Putamen (tissue), 1 donor: ENCODE data around the gene ALKBH2.

Source experiments
- DNase-seq: peaks from one replicate; pipeline ENCODE4 v3.0.0-alpha.2; 2016; ENCODE audit warnings: low spot score

ALKBH2 gene

DNA sequence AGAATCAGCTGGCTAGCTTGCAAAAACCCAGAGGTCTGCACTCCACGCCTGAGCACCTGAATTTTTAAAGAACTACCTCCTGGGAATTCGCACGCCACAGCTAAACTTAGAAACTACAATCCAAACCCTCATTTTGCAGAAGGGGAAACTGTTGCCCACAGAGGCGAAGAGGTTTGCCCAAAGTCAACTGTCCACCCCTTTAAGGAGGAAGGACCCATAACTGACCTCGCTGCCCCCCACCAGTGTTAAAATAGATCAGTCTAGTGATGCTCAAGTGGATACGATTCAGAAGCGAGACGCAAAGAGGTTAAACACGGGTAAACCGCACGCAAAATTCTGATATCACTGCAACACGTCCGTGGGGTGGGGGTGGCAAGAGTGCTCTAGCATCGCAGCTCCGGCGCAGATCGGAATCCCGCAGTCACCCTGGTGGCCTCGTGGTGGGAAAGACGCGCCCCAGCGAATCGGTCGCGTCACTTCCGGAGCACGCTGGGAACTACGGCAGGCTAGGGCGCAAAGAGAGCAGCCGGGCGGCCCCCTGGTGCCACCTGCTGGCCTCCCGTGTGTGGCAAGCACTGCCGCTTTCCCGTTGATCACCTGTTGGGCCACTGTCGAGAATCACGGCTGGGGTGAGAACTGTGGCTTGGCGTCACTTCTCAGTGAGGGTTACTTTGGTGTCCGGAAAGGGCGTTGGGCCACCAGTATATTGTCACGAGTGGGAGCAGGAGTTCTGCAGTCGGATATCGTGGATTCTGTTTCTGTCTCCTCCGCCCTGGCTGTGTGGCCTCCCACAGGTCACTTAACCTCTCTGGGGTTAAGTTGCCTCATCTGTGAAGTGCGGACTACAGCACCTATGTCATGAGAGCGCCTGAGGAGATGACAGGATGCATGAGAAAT, at the start of gene ALKBH2:
Gene ALKBH2 (minus strand): TSS at position 451 of the 897 bp plus-strand sequence. CDS start 686 bp downstream, outside the sequence.
- DNase-seq: peak; percentile 91

DNA sequence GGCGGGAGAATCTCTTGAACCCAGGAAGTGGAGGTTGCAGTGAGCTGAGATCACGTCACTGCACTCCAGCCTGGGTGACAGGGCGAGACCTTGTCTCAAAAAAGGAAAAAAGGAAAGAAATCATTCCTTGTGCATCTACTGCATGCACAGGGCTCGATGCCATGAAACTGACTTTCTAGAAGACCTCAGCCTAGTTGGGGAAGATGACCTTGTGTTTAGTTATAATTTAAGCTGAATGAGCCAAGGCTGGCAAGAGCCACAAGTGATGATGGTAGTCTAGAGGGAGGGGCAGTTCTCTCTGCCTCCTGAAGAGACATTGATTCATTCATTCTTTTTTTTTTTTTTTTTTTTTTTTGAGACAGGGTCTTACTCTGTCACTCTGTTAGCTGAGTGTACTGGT, 47.3 kb upstream of the ALKBH2 start:
- no peak for DNase-seq

DNA sequence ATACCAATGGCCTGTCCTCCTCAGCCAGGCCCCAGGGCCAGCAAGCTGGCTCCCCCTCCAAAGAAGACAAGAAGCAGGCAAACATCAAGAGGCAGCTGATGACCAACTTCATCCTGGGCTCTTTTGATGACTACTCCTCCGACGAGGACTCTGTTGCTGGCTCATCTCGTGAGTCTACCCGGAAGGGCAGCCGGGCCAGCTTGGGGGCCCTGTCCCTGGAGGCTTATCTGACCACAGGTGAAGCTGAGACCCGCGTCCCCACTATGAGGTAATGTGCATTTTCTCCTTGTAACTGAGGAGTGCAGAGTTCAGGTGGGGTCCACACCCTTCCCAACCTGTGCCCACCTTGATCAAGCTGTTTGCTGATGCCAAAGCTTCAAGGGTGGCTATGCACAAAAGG, 46.5 kb upstream of the ALKBH2 start:
- no peak for DNase-seq

DNA sequence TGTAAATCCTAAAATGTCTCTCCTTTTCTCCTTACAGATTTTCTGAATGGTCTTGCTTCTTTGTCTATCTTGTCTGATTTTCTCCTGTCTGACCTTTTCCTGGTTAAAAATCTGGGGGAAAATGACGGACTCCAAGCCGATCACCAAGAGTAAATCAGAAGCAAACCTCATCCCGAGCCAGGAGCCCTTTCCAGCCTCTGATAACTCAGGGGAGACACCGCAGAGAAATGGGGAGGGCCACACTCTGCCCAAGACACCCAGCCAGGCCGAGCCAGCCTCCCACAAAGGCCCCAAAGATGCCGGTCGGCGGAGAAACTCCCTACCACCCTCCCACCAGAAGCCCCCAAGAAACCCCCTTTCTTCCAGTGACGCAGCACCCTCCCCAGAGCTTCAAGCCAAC, 46.1 kb upstream of the ALKBH2 start:
- no peak for DNase-seq

DNA sequence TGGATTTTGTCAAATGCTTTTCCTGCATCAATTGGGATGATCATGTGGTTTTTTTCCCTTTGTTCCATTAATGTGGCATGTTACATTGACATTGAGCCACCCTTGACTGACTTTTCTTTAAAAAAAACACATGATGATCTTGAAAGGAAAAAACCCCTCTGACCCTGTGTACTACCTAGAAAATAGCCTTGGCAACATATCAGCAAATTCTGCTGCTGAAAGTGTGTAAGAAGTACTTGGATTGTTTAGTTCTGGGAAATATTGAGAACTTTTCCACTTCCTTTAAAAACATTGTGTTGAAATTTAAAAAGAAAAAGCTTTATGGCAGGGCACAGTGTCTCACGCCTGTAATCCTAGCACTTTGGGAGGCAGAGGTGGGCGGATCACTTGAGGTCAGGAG, 43.8 kb upstream of the ALKBH2 start:
- no peak for DNase-seq

DNA sequence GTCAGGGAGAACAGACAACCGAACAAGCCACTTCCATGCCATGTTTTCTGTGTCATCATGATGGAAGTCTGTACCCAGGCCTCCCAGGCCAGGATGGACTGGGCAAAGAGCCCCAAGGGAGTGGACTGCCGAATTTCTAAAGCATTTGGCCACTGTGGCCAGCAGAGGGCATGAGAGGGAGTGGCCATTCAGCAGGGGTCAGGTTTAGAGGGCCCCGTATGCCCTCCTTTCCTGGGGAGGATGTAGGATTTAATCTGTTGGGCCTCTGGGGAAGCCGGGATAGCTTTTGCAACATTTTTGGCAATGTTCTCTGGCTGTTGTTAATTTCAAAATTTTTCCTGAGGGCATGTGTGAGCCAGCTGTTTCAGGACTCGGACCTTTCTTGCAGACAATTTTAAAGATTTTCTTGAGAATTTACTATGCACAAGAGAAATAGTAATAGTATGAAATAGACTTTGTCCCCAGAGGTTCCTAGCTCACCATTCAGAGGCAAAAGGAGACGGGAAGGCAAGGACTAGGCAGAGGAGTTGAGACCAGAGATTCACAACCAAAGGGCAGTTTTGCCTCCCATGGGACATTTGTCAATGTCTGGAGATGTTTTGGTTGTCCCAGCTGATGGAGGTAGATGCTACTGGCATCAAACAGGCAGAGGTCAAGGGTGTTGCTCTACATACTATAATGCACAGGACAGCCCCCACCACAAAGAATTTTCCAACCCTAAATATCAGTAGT, 41.1 kb upstream of the ALKBH2 start:
- DNase-seq: no peak

DNA sequence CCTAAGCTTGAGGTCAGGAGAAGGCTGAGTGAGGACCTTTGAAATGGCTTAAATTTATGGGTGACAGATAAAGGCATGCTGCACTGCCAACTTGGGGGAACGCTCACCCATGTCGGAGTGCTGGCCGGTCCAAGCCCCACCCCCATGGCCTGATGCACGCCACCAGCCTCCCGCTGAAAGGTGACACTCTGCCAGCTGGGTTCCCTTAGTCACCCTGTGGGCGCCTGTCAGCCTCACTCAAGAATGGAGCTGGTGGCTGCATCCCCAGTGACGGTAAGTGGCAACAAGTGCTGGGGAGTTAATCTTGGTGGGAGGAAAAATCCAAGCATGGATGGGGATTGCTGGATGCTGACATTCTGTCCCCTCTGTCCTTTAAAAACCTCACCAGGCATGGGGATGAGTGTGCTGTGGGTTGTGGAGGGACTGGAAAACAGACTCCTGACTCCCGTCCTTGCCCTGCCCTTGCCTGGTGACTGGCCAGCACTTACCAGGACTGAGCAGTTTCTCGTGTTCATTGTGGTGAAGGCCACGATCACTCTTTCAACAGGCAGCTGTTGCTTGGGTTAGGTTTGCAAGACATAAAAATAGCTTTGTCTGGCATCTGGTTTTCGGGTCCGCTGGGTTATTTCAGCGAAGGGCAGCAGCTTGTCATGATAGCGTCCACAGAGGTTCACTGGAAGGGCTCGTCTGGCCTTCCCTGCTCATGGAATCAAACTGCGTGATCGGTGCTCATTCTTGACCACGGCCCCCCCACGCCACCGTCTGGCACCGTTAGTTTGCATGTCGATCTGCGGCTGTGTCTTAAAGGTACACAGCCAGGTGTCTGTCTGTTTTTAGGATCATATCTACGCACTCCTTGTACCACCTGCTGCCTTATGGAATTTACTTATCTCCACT, 38.1 kb upstream of the ALKBH2 start:
- DNase-seq: no peak

DNA sequence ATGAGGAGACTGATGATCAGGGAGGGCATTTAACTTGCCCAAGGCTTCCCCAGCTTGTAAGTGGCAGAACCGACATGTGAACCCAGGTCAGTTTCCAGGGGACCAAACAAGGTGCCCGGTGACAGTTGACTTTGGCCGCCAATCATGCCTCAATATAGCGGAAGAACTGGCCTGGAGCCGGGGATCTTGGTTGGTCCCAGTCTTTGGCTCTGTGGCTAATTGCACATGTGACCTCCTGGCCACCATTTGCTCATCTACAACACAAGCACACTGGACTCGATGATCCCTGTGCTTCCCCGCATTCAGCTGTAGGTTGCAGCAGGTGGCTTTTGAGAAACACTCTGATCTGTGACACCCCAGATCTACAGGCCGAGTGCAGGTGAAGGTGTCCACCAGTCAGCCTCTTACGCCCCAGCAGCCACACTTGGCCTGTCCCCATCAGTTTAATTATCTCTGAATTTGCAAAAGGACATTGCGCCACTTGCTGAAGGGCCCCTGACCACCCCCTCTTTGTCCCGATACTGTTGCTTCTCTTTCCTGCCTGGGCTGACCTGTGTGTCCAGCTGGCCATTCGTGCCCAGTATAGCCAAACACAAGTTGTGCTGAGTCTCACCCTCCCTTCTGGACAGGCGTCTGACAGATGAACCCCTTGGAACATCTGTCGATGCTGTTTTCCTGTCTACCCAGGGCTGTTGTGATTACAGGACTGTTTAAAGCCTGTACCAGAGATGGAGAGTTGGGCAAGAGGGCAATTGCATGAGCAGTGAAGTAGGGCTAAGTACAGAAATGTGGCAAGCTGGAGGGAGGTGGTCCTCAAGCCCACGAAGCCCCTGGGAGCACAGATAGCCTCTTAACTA, 37.3 kb upstream of the ALKBH2 start:
- DNase-seq: no peak

DNA sequence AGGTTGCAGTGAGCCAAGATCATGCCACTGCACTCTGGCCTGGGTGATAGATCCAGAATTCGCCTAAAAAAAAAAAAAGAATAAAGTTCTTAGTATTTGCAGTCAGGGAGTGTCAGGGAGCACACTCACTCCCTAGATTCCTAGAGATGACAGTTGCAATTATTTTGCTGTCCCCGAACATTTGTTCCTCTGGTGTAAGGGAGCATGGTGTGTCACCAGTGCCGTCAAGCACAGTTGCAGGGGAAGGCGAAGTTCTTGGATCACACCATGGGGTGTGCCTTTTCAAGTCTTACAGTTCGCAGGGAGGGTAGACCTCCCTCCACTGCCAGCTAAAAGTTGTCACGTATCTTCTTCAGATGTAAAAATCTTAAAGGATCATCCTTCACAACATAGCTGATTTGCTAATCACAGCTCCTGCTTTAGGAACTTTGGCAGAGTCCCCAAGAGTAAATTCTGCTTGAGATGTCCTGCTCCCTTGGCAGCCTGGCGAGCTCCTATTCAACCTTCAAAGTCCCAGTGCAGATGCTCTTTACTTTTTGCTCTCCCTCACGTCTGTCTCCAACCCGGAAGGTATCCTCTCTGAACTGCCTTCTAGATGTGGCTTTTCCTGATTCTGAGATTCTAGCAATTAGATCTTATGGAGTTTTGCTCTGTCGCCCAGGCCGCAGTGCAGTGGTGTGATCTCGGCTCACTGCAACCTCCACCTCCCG, 34.4 kb upstream of the ALKBH2 start:
- DNase-seq: no peak

DNA sequence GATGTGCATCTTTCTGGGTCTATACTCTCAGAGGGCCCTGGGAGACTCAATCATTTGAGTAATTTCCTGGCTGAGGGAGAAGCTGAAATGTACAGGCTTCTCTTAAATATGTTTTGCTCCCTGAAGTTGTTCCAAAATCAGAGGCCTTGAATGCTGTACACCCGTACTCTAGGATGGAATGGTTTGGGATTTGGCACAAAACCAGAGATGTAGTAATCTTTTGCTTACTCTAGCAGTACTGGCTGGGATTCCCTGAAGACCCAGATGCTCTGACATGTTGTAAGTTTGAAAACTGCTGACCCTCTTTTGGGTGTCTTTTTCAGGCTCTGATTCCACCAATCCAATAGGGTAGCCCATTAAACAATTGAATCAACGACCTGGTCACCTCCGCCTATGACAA, 33.5 kb upstream of the ALKBH2 start:
- no peak for DNase-seq

DNA sequence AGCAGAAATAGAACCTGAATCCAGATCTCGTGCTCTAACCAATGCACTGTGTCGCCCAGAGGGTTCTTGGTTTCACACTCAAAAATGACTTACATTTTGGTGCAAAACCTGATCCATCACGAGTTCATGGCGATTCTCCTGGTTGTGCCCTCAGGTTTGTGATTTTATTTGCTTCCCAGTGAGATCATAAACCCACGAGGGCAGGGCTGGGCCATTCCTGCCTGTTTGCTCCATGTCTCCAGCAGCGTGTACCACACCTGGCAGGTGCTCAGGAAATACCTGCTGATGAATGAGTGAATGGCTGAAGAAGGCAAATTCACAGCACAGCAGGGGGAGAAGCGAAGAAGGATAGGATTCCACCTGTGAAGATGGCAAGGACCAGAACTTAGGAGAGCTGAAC, 32.5 kb upstream of the ALKBH2 start:
- no peak for DNase-seq

DNA sequence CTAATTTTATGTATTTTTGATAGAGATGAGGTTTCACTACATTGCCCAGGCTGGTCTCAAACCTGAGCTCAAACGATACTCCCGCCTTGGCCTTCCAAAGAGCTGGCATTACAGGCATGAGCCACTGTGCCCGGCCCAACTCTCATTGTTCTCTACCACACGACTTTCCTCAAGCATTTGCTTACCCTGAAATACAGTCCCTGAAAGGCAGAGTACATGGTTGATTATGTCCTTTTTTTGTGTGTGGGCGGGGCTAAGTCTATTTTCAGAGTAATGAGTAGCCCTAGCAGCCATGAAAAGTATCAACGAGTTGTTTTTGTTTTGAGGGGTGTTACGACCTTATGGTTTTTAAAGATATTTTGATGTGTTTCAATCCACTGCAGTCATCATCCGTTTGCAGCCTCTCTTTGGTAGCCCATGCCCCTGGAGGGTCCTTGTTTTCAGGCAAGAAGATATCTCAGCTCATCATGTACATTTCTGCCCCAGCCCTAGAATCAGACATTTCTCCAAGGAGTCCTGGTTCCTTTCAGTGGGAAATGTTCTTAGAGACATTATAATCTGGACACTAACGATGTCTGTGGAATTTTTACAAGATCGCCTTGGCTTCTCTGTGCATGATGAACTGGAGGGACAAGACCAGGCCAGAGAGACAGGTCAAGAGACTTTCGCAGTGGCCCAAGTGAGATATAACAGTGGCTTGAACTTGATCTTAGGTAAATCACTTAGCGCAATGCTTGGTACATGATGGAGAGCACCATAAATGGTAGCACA, 31.8 kb upstream of the ALKBH2 start:
- no peak for DNase-seq

DNA sequence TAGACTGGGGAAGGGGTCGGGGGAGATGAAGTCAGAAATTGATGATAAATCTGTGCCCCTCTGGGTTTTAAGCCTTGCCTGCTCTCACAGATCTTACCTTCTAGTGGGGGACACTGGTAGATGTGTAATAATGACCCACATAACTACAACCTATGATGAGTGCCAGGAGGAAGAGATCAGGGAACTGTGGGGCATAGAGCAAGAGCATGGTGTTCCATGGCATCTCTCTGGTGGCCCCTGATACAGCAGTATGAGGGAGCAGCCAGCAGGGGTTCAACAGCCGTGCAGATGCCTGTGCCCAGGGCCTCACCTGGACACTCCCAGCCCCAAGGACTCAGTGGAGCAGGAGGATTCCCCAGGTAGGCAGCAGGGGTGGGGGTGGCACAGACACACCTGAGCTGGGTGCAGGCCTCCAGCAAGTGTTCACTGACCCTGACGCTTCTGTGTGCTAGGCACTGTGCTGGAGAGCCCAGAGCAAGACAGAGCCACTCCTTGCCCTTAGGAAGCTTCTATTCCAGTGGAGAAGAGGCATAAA, 28.1 kb upstream of the ALKBH2 start:
- DNase-seq: no peak

DNA sequence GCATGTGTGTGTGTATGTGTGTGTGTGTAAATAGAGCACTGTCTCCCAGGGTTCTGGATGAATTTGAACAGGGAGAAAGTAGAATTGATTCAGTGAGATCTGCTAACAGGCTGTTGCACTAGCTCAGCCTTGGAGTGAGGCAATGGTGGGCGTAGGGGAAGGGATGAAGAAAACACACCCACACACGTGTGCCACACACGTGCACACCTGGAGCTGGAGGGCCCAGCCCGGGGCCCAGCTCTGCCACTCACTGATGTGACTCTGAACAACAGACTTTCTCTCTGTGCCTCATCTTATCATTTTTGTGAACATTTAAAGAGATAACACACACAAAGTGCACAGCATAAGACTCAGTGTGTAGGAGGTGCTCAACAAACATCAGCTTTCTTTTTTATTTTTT, 27.3 kb upstream of the ALKBH2 start:
- DNase-seq: no peak

DNA sequence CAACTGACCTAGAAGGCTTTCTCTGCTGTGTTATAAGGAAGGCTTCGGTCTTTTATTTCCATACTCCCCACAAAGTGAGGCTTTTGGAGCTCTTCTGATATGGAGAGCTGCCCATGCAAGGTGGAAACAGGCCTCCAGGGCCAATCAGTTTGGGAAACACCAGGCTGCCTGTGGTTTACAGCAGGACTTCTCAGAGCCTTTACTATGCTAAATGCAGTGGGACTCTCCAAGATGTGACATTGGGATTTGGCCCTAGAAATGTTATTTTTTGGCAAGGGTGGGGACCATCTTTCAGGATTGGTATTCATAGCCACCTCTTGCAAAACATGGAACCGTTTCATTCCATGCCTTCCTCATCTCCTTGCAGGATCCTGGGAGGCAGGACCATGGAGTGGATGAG, 26.8 kb upstream of the ALKBH2 start:
- DNase-seq: no peak

DNA sequence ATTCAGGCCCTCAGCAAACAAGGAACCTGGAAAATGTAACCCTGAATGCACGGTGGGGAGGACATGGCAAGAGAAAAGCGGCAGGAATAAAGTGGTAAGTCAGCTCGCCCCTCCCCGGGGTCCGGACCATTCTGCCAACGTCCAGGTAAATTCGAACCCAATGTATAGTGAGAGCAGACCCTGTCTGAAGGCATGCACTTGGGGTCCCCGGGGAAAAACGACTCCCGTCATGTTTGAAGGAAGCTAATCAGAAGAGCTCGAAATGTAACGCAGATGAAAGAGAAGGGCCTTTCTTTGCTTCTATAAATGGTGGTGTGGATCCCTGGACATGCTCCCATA, 23.3 kb upstream of the ALKBH2 start:
- no peak for DNase-seq

DNA sequence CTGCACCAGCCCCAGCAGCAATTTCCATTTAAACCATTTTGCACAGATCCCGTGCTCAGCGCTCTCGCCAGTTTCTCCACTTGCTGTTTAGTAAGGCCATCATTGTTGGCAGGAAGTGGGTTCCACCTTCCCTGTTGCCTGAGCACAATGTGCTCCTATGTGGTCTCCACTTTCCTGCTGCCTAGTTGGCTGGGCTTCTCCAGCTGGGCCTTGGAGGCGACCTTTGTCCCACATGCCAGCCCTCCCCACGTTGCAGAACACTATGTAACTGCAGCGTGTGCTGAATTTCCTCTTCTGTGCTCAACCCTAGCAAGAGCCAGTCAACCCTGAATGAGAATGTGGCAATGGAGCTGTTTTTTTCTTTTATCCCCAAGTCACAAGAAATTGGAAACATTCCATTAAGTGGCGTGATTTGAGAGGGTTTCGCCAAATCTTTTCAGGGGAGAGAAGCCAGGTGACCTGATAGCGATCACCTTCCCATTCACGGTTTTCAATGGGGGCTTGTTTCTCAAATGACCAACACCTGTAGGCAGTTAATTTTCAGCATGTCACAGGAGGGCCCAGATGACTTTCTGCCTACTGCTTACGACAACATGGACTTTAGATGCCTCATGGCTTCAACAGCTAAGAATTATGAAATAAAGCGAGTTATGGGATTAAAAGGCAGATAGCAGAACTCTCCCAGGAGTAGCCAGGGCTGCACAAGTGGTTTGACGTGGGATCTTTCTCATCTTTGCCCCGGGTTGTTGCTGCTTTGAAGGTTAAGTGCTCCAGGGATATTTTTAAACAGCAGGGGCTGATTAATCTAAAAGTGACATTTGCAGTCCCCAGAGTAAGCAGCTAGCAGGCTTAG, 22.7 kb upstream of the ALKBH2 start, which contains the start of gene ACACB:
Gene ACACB (plus strand): TSS at position 830 of the 853 bp plus-strand sequence. CDS start 22,819 bp downstream, outside the sequence.
- peak; percentile 83 for DNase-seq

DNA sequence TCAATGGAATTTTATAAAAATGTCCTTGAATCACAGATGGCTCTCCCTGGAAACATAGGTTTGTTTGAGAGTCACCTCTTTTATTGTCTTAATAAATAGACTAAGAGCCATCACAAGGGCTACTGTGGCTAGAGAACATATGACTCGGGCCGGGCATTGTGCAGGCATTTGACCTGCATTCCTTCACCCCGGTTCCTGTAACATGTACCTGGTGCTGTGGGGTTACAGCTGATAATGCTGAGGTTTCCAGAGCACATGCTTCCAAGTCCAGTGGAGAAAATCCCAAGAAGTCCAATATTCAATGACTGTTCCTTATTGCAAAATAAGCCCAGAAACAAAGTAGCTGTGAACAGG, 22.1 kb upstream of the ALKBH2 start:
- DNase-seq: no peak

DNA sequence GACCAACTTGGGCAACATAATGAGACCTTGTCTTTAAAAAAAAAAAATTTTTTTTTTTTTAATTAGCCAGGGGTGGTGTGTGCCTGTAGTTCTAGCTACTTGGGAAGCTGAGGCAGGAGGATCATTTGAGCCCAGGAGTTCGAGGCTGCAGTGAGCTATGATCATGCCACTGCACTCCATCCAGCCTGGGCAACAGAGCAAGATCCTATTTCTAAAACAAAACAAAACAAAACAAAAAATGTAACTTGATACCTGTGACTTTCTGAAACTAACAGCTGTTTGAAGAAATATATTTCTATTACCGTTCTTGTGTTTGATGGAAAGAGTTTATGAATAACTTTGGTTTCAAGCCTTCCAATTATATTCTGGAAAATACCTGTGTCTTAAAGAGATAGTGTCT, 21.4 kb upstream of the ALKBH2 start:
- no peak for DNase-seq
